Right lobe of liver (tissue), 4 donors: ENCODE measurements around the gene LRRC3.
A peak's percentile ranks its signal among the peaks of the same experiment; 100 is the strongest.

Source experiments
- CTCF ChIP-seq, 4 donors: fragments of 200-600 bp in 3 of 4; fragments of 450-650 bp in 1 of 4; IDR thresholded peaks; one replicate each; pipeline versions ENCODE4 v1.5.1 to v1.8.0; 2016 to 2022; ENCODE audit warnings: antibody characterized with exemption in 4 of 4, mild to moderate bottlenecking in 2 of 4
- POLR2A ChIP-seq: fragments of 450-650 bp; IDR thresholded peaks from one replicate; pipeline ENCODE4 v1.6.1; 2017; ENCODE audit warnings: antibody characterized with exemption, mild to moderate bottlenecking
- donor health status: DM: no; HTN: no; CAD: no.
- donor health status: DM: no; HTN: no; CAD: no.
- donor health status: DM: no; HTN: yes; CAD: no.

GRCh38 chr21:44487831-44488230 lies 32.5 kb downstream of the LRRC3 start:
- TF ChIP-seq CTCF (IDR thresholded peaks at IDR 0.05): peak; percentile 21 to 62 (median 50)
- no peak for TF ChIP-seq POLR2A
